ENCODE measurements around the gene NEU2.
A peak's percentile ranks its signal among the peaks of the same experiment; 100 is the strongest.

The NEU2 gene

DNA sequence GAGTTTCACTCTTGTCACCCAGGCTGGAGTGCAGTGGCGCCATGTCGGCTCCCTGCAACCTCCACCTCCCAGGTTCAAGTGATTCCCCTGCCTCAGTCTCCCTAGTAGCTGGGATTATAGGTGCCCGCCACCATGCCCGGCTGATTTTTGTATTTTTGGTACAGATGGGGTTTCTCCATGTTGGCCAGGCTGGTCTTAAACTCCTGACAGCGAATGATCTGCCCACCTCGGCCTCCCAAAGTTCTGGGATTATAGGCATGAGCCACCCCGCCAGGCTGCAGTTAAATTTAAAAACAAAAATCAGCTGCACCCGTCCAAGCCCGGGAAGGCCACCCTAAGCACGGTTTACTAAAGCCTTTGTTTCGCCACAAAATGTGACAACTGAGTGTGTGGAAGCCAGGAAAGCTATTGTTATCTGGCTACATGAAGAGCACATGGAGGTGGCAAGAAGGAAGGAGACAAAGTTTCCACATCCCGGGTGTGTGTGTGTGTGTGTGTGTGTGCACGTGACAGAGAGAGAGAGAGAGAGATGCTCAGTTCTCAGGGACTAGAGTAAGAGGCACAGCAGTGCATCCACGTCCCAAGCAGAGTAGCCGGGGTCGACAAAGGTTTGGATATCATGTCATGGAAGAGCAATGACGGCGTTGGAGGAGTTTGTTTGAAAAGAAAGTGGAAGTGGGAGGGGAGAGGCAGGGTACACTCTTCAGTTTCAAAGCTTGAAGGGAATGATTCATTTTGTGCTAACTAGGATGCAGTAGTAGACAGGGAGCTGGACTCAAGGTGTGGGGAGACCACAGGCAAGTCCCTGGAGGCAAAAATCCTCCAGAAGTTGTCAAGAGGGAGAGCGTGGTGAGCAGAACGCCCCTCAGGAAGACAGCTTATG is 47.7 kb downstream of the NEU2 start:
- no peak for DNase-seq (ENCODE audit: low spot score)
- Histone ChIP-seq H4K91ac (ENCODE audit: low read depth, low read length, poor library complexity) (no peak overlapping the region), H2BK12ac (ENCODE audit: low read length) (no peak overlapping the region), H3K4ac (ENCODE audit: low read length) (no peak overlapping the region), H3K4me1 (ENCODE audit: control insufficient read depth in 2 of 2, insufficient read depth in 1 of 2, low read depth in 1 of 2, low read length in 2 of 2) (peaks cover 0 to 19% of the 10 kb centered on the region in 2 donors), H3K27ac (replicated peaks; ENCODE audit: low read length) (no peak overlapping the region), H3K18ac (ENCODE audit: low read length) (no peak overlapping the region), H4K8ac (ENCODE audit: low read depth, low read length) (no peak overlapping the region), H2BK5ac (ENCODE audit: low read length) (no peak overlapping the region), H3K23ac (ENCODE audit: low read depth, low read length, poor library complexity) (no peak overlapping the region), H3K36me3 (replicated peaks in 1 of 2; ENCODE audit: control insufficient read depth in 2 of 2, insufficient read depth in 2 of 2, low read length in 2 of 2) (no peaks in the 10 kb centered on the region), H3K9ac (ENCODE audit: low read depth, low read length, poor library complexity) (no peak overlapping the region), H2BK120ac (ENCODE audit: low read depth, low read length) (no peak overlapping the region), H3K9me3 (replicated peaks in 1 of 2; ENCODE audit: control insufficient read depth in 2 of 2, insufficient read depth in 1 of 2, low read depth in 1 of 2, low read length in 2 of 2) (no peaks in the 10 kb centered on the region), H3K14ac (ENCODE audit: low read length) (no peak overlapping the region), H2BK15ac (ENCODE audit: low read length) (no peak overlapping the region), H3K4me2 (ENCODE audit: insufficient read depth, low read length, poor library complexity, severe bottlenecking) (no peak overlapping the region), H3K27me3 (ENCODE audit: control insufficient read depth in 3 of 3, insufficient read depth in 3 of 3, low read depth in 1 of 3, low read length in 3 of 3) (peaks cover 0 to 11% (median 0%) of the 10 kb centered on the region in 3 experiments), H2AK5ac (ENCODE audit: low read depth, low read length) (no peak overlapping the region), H2AFZ (ENCODE audit: low read length) (no peak overlapping the region), H3K79me1 (ENCODE audit: low read depth, low read length) (no peaks in the 10 kb centered on the region), H3K4me3 (ENCODE audit: low read length in 2 of 2) (no peak overlapping the region)
- no CpG with 5 or more reads among the region's 20 CpGs for WGBS, 2 donors (ENCODE audit: extremely low coverage in 2 of 2, insufficient read length in 2 of 2, insufficient replicate concordance in 1 of 2)

DNA sequence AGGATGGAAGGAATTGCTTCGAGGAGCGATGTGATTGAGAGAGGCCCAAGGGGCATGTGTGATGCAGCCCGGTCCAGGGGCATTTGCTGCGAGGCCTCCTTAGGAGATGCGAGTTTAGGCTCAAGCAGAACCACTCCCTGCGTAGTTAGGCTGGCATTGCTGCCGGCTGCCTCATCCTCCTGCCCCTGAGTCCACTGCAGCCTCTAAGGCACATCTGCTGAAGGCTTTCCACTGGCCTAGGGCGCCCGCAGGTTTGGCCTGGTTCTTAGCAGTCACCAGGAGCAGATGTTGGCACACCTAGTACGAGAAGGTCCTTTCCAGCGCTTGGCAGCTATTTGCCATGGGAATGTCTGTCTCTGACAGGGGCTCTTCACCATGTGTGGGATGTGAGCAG is 48.4 kb downstream of the NEU2 start:
- peaks cover 0 to 17% of the 10 kb centered on the region in 2 donors for H3K4me1 ChIP-seq (ENCODE audit: control insufficient read depth in 2 of 2, insufficient read depth in 1 of 2, low read depth in 1 of 2, low read length in 2 of 2)
- H3K23ac ChIP-seq (ENCODE audit: low read depth, low read length, poor library complexity), result peak overlapping the region; percentile 22
- no CpG with 5 or more reads among the region's 11 CpGs for WGBS, 2 donors (ENCODE audit: extremely low coverage in 2 of 2, insufficient read length in 2 of 2, insufficient replicate concordance in 1 of 2)
- no peak overlapping the region for H3K4me3 ChIP-seq (ENCODE audit: low read length in 2 of 2)
- no peaks in the 10 kb centered on the region for H3K79me1 ChIP-seq (ENCODE audit: low read depth, low read length)
- no peak overlapping the region for H4K8ac ChIP-seq (ENCODE audit: low read depth, low read length)
- no peak overlapping the region for H3K14ac ChIP-seq (ENCODE audit: low read length)
- H2BK120ac ChIP-seq (ENCODE audit: low read depth, low read length), result no peak overlapping the region
- no peak overlapping the region for H3K4ac ChIP-seq (ENCODE audit: low read length)
- H2BK15ac ChIP-seq (ENCODE audit: low read length), result no peak overlapping the region
- H4K91ac ChIP-seq (ENCODE audit: low read depth, low read length, poor library complexity), result no peak overlapping the region
- H2AK5ac ChIP-seq (ENCODE audit: low read depth, low read length), result peak overlapping the region; percentile 81
- no peak overlapping the region for H2BK5ac ChIP-seq (ENCODE audit: low read length)
- no peak overlapping the region for H2AFZ ChIP-seq (ENCODE audit: low read length)
- no peaks in the 10 kb centered on the region for H3K36me3 ChIP-seq (replicated peaks in 1 of 2; ENCODE audit: control insufficient read depth in 2 of 2, insufficient read depth in 2 of 2, low read length in 2 of 2)
- H3K18ac ChIP-seq (ENCODE audit: low read length), result peak overlapping the region; percentile 46
- no peak overlapping the region for H3K27ac ChIP-seq (replicated peaks; ENCODE audit: low read length)
- no peak overlapping the region for H3K4me2 ChIP-seq (ENCODE audit: insufficient read depth, low read length, poor library complexity, severe bottlenecking)
- H2BK12ac ChIP-seq (ENCODE audit: low read length), result peak overlapping the region; percentile 26
- no peaks in the 10 kb centered on the region for H3K9me3 ChIP-seq (replicated peaks in 1 of 2; ENCODE audit: control insufficient read depth in 2 of 2, insufficient read depth in 1 of 2, low read depth in 1 of 2, low read length in 2 of 2)
- peaks cover 0 to 11% (median 0%) of the 10 kb centered on the region in 3 experiments for H3K27me3 ChIP-seq (ENCODE audit: control insufficient read depth in 3 of 3, insufficient read depth in 3 of 3, low read depth in 1 of 3, low read length in 3 of 3)
- DNase-seq (ENCODE audit: low spot score), result no peak
- H3K9ac ChIP-seq (ENCODE audit: low read depth, low read length, poor library complexity), result no peak overlapping the region

- H3K4me1 ChIP-seq (ENCODE audit: control insufficient read depth in 2 of 2, insufficient read depth in 1 of 2, low read depth in 1 of 2, low read length in 2 of 2), result peaks cover 0 to 14% of the 10 kb centered on the region in 2 donors
- no peak overlapping the region for H3K4me3 ChIP-seq (ENCODE audit: low read length in 2 of 2)
- no peaks in the 10 kb centered on the region for H3K9me3 ChIP-seq (replicated peaks in 1 of 2; ENCODE audit: control insufficient read depth in 2 of 2, insufficient read depth in 1 of 2, low read depth in 1 of 2, low read length in 2 of 2)
- WGBS, 2 donors (ENCODE audit: extremely low coverage in 2 of 2, insufficient read length in 2 of 2, insufficient replicate concordance in 1 of 2), result no CpG with 5 or more reads among the region's 9 CpGs
- H2AFZ ChIP-seq (ENCODE audit: low read length), result no peak overlapping the region
- H3K23ac ChIP-seq (ENCODE audit: low read depth, low read length, poor library complexity), result no peak overlapping the region
- H3K18ac ChIP-seq (ENCODE audit: low read length), result peak overlapping the region; percentile 54
- no peak overlapping the region for H3K9ac ChIP-seq (ENCODE audit: low read depth, low read length, poor library complexity)
- DNase-seq (ENCODE audit: low spot score), result no peak
- H3K27me3 ChIP-seq (ENCODE audit: control insufficient read depth in 3 of 3, insufficient read depth in 3 of 3, low read depth in 1 of 3, low read length in 3 of 3), result peaks cover 0 to 11% (median 0%) of the 10 kb centered on the region in 3 experiments
- peak overlapping the region; percentile 86 for H2AK5ac ChIP-seq (ENCODE audit: low read depth, low read length)
- H3K4ac ChIP-seq (ENCODE audit: low read length), result no peak overlapping the region
- H2BK5ac ChIP-seq (ENCODE audit: low read length), result no peak overlapping the region
- H3K4me2 ChIP-seq (ENCODE audit: insufficient read depth, low read length, poor library complexity, severe bottlenecking), result no peak overlapping the region
- H3K14ac ChIP-seq (ENCODE audit: low read length), result no peak overlapping the region
- peak overlapping the region; percentile 77 for H2BK15ac ChIP-seq (ENCODE audit: low read length)
- no peaks in the 10 kb centered on the region for H3K36me3 ChIP-seq (replicated peaks in 1 of 2; ENCODE audit: control insufficient read depth in 2 of 2, insufficient read depth in 2 of 2, low read length in 2 of 2)
- H2BK120ac ChIP-seq (ENCODE audit: low read depth, low read length), result peak overlapping the region; percentile 57
- peak overlapping the region; percentile 4 for H2BK12ac ChIP-seq (ENCODE audit: low read length)
- no peak overlapping the region for H4K8ac ChIP-seq (ENCODE audit: low read depth, low read length)
- no peaks in the 10 kb centered on the region for H3K79me1 ChIP-seq (ENCODE audit: low read depth, low read length)
- H3K27ac ChIP-seq (replicated peaks; ENCODE audit: low read length), result no peak overlapping the region
- H4K91ac ChIP-seq (ENCODE audit: low read depth, low read length, poor library complexity), result no peak overlapping the region
Measured at GRCh38 chr2:233081232-233081730, 48.8 kb downstream of the NEU2 start.

DNA sequence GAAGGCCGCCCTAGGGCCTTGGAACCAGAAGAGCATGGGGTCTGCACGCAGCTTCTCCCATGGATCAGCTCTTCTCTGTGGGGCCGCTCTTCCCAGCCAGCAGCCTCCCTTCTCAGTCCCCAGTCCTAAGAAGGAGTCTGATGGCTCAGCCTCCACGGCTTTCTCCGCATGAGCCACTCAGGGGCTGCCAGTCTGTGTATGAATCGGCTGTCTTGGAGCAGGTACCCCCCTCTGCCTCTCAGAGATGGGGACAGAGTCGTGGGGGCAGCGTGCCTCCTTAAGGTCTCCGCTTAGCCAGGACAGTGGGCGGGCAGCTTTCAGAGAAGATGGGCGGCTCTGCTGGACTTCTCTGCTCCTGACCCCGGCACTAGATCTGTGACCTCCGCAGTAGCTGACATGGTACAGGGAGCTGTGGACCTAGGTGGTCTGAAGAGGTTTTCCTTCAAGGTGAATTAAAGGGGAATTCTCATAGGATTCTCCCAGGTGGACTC is 49.3 kb downstream of the NEU2 start:
- Histone ChIP-seq H2AFZ (ENCODE audit: low read length) (no peak overlapping the region), H3K23ac (ENCODE audit: low read depth, low read length, poor library complexity) (no peak overlapping the region), H3K36me3 (replicated peaks in 1 of 2; ENCODE audit: control insufficient read depth in 2 of 2, insufficient read depth in 2 of 2, low read length in 2 of 2) (no peaks in the 10 kb centered on the region), H2BK120ac (ENCODE audit: low read depth, low read length) (peak overlapping the region; percentile 57), H3K4me2 (ENCODE audit: insufficient read depth, low read length, poor library complexity, severe bottlenecking) (no peak overlapping the region), H4K8ac (ENCODE audit: low read depth, low read length) (no peak overlapping the region), H4K91ac (ENCODE audit: low read depth, low read length, poor library complexity) (no peak overlapping the region), H3K79me1 (ENCODE audit: low read depth, low read length) (no peaks in the 10 kb centered on the region), H2BK5ac (ENCODE audit: low read length) (no peak overlapping the region), H2BK15ac (ENCODE audit: low read length) (peak overlapping the region; percentile 77), H3K4me3 (ENCODE audit: low read length in 2 of 2) (no peak overlapping the region), H3K9me3 (replicated peaks in 1 of 2; ENCODE audit: control insufficient read depth in 2 of 2, insufficient read depth in 1 of 2, low read depth in 1 of 2, low read length in 2 of 2) (no peaks in the 10 kb centered on the region), H2AK5ac (ENCODE audit: low read depth, low read length) (peak overlapping the region; percentile 86), H3K18ac (ENCODE audit: low read length) (peak overlapping the region; percentile 54), H3K4me1 (ENCODE audit: control insufficient read depth in 2 of 2, insufficient read depth in 1 of 2, low read depth in 1 of 2, low read length in 2 of 2) (peaks cover 0 to 14% of the 10 kb centered on the region in 2 donors), H3K27ac (replicated peaks; ENCODE audit: low read length) (no peak overlapping the region), H3K9ac (ENCODE audit: low read depth, low read length, poor library complexity) (peak overlapping the region; percentile 7), H3K4ac (ENCODE audit: low read length) (no peak overlapping the region), H3K14ac (ENCODE audit: low read length) (no peak overlapping the region), H2BK12ac (ENCODE audit: low read length) (peak overlapping the region; percentile 4), H3K27me3 (ENCODE audit: control insufficient read depth in 3 of 3, insufficient read depth in 3 of 3, low read depth in 1 of 3, low read length in 3 of 3) (peaks cover 0 to 11% (median 0%) of the 10 kb centered on the region in 3 experiments)
- no peak for DNase-seq (ENCODE audit: low spot score)
- WGBS, 2 donors (ENCODE audit: extremely low coverage in 2 of 2, insufficient read length in 2 of 2, insufficient replicate concordance in 1 of 2), result no CpG with 5 or more reads among the region's 13 CpGs

Data from neuronal stem cell (in vitro differentiated cells).